ENCODE results near the gene EIF5. TPM values are rescaled to one million over a fixed set of nuclear protein-coding genes. Genes with fewer than 3 reads are reported as not detected.

EIF5 gene
- total RNA-seq, 1 donor from 2014 or later = 186 TPM

GRCh38 chr14:103336191-103336590, 2.2 kb downstream of the EIF5 start:
- Histone ChIP-seq H3K4me1 (peaks cover 42% of the 10 kb centered on the region), H3K4me3 (peak overlapping the region; percentile 98 to 99), H3K9me3 (no peaks in the 10 kb centered on the region), H3K27me3 (no peaks in the 10 kb centered on the region), H3K36me3 (peaks cover 14 to 57% of the 10 kb centered on the region in 2 donors), H3K27ac (no peak overlapping the region)
- no peak for DNase-seq (ENCODE audit: extremely low spot score in 2 of 2)
- TF ChIP-seq CTCF (IDR thresholded peaks at IDR 0.05) = no peak
- no peak for TF ChIP-seq POLR2AphosphoS5 (IDR thresholded peaks at IDR 0.05; ENCODE audit: insufficient read depth in 1 of 2, low read depth in 1 of 2)
- TF ChIP-seq POLR2A (IDR thresholded peaks at IDR 0.05) = no peak
- intact Hi-C loops (cut with DNase I) = no loop called here

GRCh38 chr14:103337794-103338193, 3.8 kb downstream of the EIF5 start:
- DNase-seq (ENCODE audit: extremely low spot score in 2 of 2) = no peak
- no peak overlapping the region for H3K4me3 ChIP-seq
- H3K36me3 ChIP-seq = peaks cover 14 to 73% of the 10 kb centered on the region in 2 donors
- H3K4me1 ChIP-seq = peaks cover 34% of the 10 kb centered on the region
- intact Hi-C loops (cut with DNase I) = no loop called here
- no peaks in the 10 kb centered on the region for H3K9me3 ChIP-seq
- H3K27ac ChIP-seq = no peak overlapping the region
- TF ChIP-seq CTCF (IDR thresholded peaks at IDR 0.05) = no peak
- no peak for TF ChIP-seq POLR2AphosphoS5 (IDR thresholded peaks at IDR 0.05; ENCODE audit: insufficient read depth in 1 of 2, low read depth in 1 of 2)
- no peak for TF ChIP-seq POLR2A (IDR thresholded peaks at IDR 0.05)
- H3K27me3 ChIP-seq = no peaks in the 10 kb centered on the region

- Histone ChIP-seq H3K9me3 (no peaks in the 10 kb centered on the region), H3K4me1 (peaks cover 30% of the 10 kb centered on the region), H3K27ac (no peak overlapping the region), H3K36me3 (peaks cover 14 to 91% of the 10 kb centered on the region in 2 donors), H3K27me3 (no peaks in the 10 kb centered on the region), H3K4me3 (no peak overlapping the region)
- no peak for DNase-seq (ENCODE audit: extremely low spot score in 2 of 2)
- intact Hi-C loops (cut with DNase I) = no loop called here
- TF ChIP-seq POLR2AphosphoS5 (IDR thresholded peaks at IDR 0.05; ENCODE audit: insufficient read depth in 1 of 2, low read depth in 1 of 2) (no peak), POLR2A (IDR thresholded peaks at IDR 0.05) (no peak), CTCF (IDR thresholded peaks at IDR 0.05) (no peak)
These were observed 5.5 kb downstream of the EIF5 start for GRCh38 chr14:103339561-103339960.

GRCh38 chr14:103340480-103341212, 6.6 kb downstream of the EIF5 start:
- Histone ChIP-seq H3K9me3 (no peaks in the 10 kb centered on the region), H3K4me1 (peaks cover 22% of the 10 kb centered on the region), H3K27ac (no peak overlapping the region), H3K36me3 (peaks cover 14 to 90% of the 10 kb centered on the region in 2 donors), H3K4me3 (no peak overlapping the region), H3K27me3 (no peaks in the 10 kb centered on the region)
- DNase-seq (ENCODE audit: extremely low spot score in 2 of 2) = no peak
- intact Hi-C loops (cut with DNase I) = no loop called here
- TF ChIP-seq POLR2A (IDR thresholded peaks at IDR 0.05) (no peak), POLR2AphosphoS5 (IDR thresholded peaks at IDR 0.05; ENCODE audit: insufficient read depth in 1 of 2, low read depth in 1 of 2) (no peak), CTCF (IDR thresholded peaks at IDR 0.05) (no peak)
